ENCODE data around the gene MSANTD4.
"Not testable (repeated sequence)": the region's sequence is repeated elsewhere in the genome, so short reads cannot be mapped to it uniquely, and the experiment has no call there.

The MSANTD4 gene

DNA sequence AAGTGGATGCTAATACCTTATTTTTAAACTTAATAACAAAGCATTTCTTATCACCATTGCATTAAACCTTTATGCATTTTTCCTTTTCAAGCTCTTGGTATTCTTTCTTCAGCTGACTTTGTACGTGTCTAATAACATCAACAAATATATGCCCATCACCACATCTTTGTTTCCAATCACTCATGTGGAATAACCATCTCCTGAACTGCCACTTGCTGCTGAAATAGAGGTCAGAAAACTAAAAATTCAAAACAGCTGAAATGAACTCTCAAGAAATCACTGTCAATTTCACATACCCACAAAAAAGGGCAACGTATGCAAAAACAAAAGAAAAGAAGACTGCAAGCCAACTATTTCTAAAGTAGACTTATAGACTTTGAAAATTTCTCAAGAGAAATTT is 7.4 kb downstream of the MSANTD4 start:
- in situ Hi-C loops (cut with MboI; ENCODE audit: low pct_unique_long_range_greater_than_20kb, low sequenced_read_pairs, unreplicated experiment) = no loop called here

DNA sequence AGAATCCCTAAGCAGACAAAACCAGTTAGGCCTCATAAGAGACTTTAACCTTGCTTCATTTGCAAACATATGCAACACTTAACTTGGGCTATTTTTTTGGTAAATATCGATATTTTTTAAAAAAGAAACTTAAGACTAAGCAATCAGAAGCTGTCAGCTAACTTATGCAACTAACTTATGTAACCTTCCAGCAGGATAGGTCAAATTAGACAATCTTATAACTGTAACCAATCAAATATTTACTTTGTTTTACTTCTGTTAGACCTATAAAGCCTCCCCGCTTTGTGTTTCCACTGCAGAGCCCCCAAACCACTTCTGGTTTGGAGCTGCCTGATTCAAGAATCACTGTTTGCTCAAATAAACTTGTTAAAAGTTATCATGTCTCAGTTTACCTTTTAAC is 8.0 kb downstream of the MSANTD4 start:
- in situ Hi-C loops (cut with MboI; ENCODE audit: low pct_unique_long_range_greater_than_20kb, low sequenced_read_pairs, unreplicated experiment) = no loop called here
- no peak for DNase-seq (ENCODE audit: low spot score)
- TF ChIP-seq, protein P1, sequence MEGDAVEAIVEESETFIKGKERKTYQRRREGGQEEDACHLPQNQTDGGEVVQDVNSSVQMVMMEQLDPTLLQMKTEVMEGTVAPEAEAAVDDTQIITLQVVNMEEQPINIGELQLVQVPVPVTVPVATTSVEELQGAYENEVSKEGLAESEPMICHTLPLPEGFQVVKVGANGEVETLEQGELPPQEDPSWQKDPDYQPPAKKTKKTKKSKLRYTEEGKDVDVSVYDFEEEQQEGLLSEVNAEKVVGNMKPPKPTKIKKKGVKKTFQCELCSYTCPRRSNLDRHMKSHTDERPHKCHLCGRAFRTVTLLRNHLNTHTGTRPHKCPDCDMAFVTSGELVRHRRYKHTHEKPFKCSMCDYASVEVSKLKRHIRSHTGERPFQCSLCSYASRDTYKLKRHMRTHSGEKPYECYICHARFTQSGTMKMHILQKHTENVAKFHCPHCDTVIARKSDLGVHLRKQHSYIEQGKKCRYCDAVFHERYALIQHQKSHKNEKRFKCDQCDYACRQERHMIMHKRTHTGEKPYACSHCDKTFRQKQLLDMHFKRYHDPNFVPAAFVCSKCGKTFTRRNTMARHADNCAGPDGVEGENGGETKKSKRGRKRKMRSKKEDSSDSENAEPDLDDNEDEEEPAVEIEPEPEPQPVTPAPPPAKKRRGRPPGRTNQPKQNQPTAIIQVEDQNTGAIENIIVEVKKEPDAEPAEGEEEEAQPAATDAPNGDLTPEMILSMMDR (IDR thresholded peaks at IDR 0.05; ENCODE audit: extremely low read depth, insufficient read depth, missing control alignments) = no peak

More for the DNA sequence above, 7.4 kb downstream of the MSANTD4 start:
- TF ChIP-seq, protein P1 (IDR thresholded peaks at IDR 0.05; ENCODE audit: extremely low read depth, insufficient read depth, missing control alignments) = no peak
- no peak for DNase-seq (ENCODE audit: low spot score)

DNA sequence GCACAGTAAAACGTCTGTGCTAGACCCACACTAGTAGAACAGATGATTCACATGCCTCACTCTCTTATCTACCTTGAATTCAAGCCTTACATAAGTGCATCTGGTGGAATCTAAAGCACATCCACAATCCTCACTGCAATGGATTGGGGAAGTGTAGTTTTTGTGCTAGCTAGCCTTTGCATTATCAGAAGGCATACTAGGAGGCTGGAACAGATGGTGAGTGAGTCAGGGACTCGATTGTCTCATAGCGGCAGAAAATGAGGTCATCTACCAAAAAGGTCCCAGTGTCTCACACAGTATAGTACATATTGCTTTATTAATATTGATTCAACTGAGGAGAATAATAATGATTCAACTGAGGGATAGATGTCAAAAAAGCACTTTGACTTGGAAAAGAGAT is 9.3 kb downstream of the MSANTD4 start:
- no peak for DNase-seq (ENCODE audit: low spot score)
- TF ChIP-seq, protein P1 (IDR thresholded peaks at IDR 0.05; ENCODE audit: extremely low read depth, insufficient read depth, missing control alignments) = no peak
- in situ Hi-C loops (cut with MboI; ENCODE audit: low pct_unique_long_range_greater_than_20kb, low sequenced_read_pairs, unreplicated experiment) = no loop called here

DNA sequence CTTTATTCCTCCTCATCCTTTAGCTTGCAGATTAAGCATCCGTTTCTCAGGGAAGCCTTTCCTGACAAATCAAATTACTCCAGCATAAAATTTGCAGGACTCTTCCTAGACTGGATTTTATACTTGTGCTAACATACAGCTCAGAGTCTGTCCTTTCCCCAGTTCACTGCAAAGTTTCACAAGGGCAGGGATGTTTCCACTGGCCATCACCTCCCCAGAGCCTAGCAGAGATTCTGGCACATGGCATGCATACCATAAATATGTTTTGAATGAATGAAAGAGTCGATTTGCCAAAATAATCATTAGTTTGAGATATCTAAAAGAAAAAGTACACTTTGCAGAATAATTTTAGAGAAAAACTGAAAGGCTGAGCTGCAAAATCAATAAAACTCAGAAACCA is 10.6 kb downstream of the MSANTD4 start:
- TF ChIP-seq, protein P1 (IDR thresholded peaks at IDR 0.05; ENCODE audit: extremely low read depth, insufficient read depth, missing control alignments) = no peak
- no peak for DNase-seq (ENCODE audit: low spot score)
- in situ Hi-C loops (cut with MboI; ENCODE audit: low pct_unique_long_range_greater_than_20kb, low sequenced_read_pairs, unreplicated experiment) = no loop called here

DNA sequence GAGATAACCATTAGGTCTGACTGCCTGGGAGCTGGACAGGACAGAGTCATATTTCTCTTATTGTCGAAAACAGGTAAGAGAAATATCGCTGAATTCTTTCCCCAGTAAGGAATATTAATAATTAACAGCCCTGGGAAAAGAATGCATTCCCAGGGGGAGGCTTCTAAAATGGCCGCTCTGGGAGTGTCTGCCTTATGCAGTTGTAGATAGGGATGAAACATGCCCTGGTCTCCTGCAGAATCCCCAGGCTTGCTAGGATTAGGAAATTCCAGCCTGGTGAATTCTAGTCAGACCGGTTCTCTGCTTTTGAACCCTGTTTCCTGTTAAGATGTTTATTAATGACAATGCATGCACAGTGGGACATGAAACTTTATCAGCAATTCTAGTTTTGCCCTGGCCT is 18.9 kb downstream of the MSANTD4 start:
- not testable (repeated sequence) for DNase-seq (ENCODE audit: low spot score)

DNA sequence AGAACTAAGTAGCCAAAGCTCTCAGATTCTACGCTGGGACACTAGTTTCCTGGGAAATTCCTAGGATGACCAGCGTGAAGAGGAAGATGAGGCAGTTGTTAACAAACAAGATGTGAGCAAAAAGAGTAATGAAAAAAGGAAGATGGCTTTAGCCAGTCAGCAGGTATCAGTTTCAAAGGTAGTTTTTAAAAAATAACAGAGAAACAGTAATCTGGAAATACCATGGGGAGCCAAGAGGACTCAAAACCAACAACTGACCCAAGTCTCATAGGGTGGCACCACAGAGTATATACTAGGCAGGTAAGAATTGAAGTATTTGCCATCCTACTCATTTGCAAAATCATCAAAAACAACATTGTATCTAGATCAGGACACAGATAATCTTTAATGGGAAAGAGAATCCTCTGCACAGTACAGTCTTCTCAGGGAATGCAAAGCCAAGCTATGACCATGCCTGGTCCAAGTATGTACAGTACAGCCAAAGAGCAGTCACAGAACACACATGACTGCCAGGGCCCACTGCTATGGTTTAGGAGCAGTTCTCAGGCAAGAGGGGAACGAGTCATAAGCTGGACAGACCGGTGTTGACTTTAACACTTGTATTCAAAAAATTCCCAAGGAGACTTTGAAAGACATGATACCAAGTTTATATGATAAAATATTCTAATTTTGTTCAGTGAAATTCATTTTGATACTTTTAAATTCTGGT is 20.6 kb downstream of the MSANTD4 start:
- no peak for DNase-seq (ENCODE audit: low spot score)
- in situ Hi-C loops (cut with MboI; ENCODE audit: low pct_unique_long_range_greater_than_20kb, low sequenced_read_pairs, unreplicated experiment) = no loop called here
- TF ChIP-seq, protein P1 (IDR thresholded peaks at IDR 0.05; ENCODE audit: extremely low read depth, insufficient read depth, missing control alignments) = no peak

More for the DNA sequence above, 18.9 kb downstream of the MSANTD4 start:
- in situ Hi-C loops (cut with MboI; ENCODE audit: low pct_unique_long_range_greater_than_20kb, low sequenced_read_pairs, unreplicated experiment) = not testable (repeated sequence)

DNA sequence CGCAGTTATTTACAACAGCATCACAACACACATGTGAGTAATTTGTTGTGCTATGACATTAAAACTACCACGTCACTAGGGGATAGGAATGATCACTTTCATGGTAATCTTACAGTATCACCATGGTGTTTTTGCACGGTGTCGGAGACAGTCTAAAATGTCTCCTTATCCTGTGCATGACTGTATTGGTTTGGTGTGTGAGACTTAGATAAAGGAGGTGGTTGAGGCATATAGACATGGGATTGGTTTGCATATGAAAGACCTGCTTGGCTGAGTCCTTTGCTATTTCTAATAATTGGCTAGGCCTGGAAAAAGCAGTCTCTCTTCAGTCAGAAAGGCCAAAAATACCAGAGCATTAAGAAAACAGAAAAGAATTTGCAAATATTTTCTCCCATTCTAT is 30.2 kb downstream of the MSANTD4 start:
- TF ChIP-seq, protein P1 (IDR thresholded peaks at IDR 0.05; ENCODE audit: extremely low read depth, insufficient read depth, missing control alignments) = no peak
- DNase-seq (ENCODE audit: low spot score) = no peak
- in situ Hi-C loops (cut with MboI; ENCODE audit: low pct_unique_long_range_greater_than_20kb, low sequenced_read_pairs, unreplicated experiment) = no loop called here

All from GM13977 (cell line).